Keratinocyte (primary cell): ENCODE results near the gene CUEDC2.

Experiments used
- EZH2 ChIP-seq: IDR thresholded peaks from one replicate; pipeline ENCODE4 v1.6.1; 2012; ENCODE audit warnings: inconsistent platforms, mild to moderate bottlenecking, low read length, moderate library complexity
- TF ChIP-seq, protein P1 (sequence below), 3 experiments: IDR thresholded peaks in 1 of 3; conservative IDR thresholded peaks in 1 of 3; optimal IDR thresholded peaks in 1 of 3; 2 replicates in 2 of 3; 3 replicates in 1 of 3; pipeline versions ENCODE3 to v1.5.1; 2011; ENCODE audit warnings: low read length in 3 of 3, mild to moderate bottlenecking in 3 of 3, moderate library complexity in 2 of 3, control low read depth in 1 of 3, inconsistent platforms in 1 of 3; ENCODE audit not compliant: insufficient read depth in 2 of 3; ENCODE audit errors: extremely low read depth in 1 of 3

DNA sequence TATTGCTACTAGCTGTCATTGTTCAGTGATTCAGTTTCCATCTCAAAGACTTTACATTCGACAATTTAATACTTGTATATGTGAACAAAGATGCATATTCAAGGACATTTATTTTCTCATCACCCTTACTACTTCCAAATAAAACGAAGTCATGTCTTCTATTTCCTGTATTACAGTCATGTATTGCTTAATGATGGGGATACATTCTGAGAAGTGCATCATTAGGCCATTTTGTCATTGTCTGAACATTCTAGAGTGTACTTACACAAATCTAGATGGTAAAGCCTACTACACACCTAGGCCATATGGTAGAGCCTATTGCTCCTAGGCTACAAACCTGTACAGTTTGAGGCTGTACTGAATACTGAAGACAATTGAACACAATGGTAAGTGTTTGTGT lies 12.5 kb upstream of the CUEDC2 start:
- TF ChIP-seq, protein P1, sequence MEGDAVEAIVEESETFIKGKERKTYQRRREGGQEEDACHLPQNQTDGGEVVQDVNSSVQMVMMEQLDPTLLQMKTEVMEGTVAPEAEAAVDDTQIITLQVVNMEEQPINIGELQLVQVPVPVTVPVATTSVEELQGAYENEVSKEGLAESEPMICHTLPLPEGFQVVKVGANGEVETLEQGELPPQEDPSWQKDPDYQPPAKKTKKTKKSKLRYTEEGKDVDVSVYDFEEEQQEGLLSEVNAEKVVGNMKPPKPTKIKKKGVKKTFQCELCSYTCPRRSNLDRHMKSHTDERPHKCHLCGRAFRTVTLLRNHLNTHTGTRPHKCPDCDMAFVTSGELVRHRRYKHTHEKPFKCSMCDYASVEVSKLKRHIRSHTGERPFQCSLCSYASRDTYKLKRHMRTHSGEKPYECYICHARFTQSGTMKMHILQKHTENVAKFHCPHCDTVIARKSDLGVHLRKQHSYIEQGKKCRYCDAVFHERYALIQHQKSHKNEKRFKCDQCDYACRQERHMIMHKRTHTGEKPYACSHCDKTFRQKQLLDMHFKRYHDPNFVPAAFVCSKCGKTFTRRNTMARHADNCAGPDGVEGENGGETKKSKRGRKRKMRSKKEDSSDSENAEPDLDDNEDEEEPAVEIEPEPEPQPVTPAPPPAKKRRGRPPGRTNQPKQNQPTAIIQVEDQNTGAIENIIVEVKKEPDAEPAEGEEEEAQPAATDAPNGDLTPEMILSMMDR (optimal IDR thresholded peaks at IDR 0.05 in 1 of 3, IDR thresholded peaks at IDR 0.05 in 1 of 3, conservative IDR thresholded peaks at IDR 0.05 in 1 of 3; ENCODE audit: extremely low read depth in 1 of 3, insufficient read depth in 2 of 3, low read length in 3 of 3) = no peak
- no peak for TF ChIP-seq EZH2
